GM18909 (cell line): ENCODE results near the gene ZBTB45.
A peak's percentile ranks its signal among the peaks of the same experiment; 100 is the strongest.

Experiments
- ATAC-seq: cut with Tn5 transposase; IDR thresholded peaks from one replicate; pipeline ENCODE4 v1.9.1; 2021; ENCODE audit warnings: mild to moderate bottlenecking; ENCODE audit not compliant: unreplicated experiment, poor library complexity

ZBTB45 gene

DNA sequence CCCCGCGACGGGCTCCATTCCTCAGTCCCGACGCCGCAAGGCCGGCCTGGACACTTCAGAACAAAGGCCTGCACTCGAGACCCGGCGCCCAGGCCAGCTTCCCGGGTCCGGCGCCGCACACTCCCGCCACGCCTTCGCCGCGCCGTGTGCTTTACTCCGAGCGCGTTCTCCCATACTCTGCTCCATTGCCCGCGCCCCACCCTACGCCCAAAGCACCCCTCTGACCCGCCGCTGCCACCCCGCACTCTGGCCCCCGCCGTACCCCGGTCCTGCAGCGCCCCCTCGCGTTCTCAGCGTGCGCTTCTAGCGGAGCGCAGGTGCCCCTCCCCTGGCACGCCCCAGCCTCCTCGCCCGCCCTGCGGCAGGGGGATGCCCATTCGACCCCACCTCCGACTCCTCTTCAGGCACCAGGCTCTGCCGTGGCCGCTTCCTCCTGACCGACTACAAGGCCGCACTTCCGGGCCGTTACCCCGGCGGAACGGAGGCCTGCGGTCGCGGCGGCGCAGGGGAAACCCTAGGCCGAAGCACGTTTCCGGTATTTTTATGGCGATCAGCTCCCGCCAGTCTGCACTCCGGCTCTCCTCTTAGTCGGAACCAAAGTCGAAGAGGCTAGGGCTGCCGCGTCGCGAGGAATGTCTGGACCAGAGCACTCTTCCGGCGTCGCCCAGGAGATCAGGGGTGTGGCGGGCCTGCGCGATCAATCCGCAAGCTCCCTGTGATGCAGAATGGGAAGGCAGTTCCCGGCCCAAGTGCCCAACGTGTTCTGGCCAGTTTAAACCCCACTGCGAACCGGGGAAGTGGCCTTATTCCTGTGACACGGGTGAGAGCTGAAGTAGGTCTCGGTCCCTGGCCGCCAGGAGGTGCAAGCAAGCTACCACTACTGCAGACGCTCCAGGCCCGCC lies at the start of gene ZBTB45:
TSS of gene ZBTB45 (minus strand) at position 456 of the 902 bp plus-strand sequence. CDS start 2,137 bp downstream, outside the sequence.
- ATAC-seq: peak; percentile 83

GRCh38 chr19:58568453-58569130 lies 49.0 kb upstream of the ZBTB45 start:
- no peak for ATAC-seq

DNA sequence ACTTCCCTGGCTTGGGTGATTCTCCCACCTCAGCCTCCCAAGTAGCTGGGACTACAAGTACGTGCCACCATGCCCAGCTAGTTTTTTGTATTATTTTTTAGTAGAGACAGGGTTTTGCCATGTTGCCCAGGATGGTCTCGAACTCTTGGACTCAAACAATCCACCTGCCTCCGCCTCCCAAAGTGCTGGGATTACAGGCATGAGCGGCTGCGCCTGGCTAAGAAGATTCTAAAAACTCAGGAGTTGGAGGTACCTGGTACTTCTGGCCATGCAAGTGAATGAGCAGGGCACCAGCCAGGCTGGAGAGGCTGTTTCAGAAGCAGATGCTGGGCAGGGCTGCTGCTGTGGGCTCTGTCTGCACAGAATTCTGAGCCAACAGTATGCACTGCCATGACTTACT lies 47.4 kb upstream of the ZBTB45 start:
- no peak for ATAC-seq

DNA sequence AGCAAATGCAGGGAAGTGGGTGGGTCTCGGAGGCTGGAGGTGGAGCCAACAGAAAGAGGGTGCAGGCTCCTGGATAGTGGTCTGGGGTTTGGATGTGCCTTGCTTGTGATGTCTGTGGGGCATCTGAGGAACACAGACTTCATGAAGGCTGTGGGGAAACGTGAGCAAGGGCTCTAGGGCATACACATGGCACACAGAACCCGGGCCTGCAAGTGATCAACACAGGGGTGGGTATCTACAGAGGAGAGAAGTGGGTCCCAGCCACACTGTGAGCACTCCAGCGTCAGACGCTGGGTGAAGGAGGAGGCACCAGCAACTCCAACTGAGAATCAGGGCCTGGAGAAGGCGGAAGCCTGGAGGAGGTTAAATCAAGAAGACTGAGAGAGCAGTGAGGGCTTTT lies 44.2 kb upstream of the ZBTB45 start:
- no peak for ATAC-seq

DNA sequence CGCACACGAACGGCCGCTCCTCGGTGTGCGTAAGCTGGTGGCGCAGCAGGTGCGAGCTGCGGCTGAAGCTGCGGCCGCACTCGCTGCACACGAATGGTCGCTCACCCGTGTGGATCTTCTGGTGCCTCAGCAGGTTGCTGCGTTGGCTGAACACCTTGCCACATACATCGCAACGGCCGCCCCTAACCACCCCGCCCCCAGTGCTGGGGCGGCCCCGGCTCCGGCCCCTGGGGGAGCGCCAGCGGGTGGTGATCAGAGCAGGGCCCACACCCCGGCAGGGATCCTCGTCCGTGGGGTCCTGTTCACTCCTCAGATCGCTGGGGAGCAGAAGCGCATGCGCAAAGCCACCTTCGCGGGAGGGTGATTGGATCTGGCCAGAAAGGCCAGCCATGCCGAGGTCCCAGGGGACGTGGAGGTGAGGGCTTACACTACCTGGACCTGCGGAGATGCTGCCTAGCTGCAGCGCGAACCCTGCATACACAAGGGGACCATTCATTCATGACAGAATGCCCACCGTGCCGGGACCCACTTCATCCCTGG lies 43.5 kb upstream of the ZBTB45 start:
- no peak for ATAC-seq

- ATAC-seq: no peak
Measured at GRCh38 chr19:58562122-58563033, 42.8 kb upstream of the ZBTB45 start.

DNA sequence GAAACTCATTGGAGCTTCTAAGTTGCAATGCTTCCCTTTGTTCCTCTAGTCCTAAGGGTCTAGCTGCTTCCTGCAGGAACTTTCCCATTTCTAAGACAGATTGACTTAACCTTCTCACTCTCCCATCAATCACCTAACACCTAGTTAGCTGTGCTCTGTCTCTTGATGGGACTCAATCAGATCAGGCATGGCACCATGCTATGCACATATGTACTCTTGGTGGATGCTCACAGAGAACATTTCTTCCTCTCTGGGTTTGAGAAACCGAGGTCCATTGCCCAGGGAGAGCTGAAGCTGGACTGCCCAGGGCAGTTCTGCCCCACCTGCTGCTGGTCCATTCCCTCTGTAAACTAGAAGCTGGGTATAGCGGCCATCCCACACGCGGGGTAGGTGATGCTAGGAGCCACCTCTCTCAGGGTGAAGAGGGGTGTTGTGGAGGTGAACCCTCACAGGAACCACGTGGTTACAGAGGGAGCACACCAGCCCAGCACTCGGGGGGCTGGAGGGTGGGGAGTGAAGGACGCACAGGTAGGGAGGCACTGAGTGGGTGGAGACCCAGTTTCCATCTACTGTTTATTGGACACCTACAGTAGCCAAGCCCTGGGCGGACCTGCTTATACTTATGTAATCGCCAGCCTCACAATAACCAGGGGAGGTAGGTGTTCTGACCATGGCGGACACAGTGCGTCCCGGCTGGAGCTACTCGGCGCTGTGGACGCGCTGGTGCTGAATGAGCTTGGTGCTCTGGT lies 41.9 kb upstream of the ZBTB45 start:
- no peak for ATAC-seq

DNA sequence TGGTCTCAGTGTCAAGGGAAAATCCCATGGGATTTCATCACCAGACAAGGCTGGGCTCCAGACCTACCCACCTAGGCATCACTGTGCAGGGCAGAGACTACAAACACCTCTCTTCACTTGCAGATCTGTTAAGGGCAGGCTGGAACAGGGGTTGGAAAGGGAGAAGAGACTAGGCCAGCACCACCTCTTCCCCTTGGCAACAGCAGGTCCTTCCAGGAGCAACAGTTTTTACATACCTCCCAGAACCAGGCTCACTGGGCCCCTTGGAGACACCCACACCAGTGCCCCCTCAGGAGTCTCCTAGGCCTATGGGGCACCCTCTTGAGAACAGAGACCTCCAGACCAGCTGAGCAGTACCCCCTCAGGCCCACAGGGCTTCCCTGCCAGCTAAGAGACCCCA lies 41.3 kb upstream of the ZBTB45 start:
- ATAC-seq: no peak

GRCh38 chr19:58560007-58560887 lies 40.6 kb upstream of the ZBTB45 start:
- ATAC-seq: no peak

DNA sequence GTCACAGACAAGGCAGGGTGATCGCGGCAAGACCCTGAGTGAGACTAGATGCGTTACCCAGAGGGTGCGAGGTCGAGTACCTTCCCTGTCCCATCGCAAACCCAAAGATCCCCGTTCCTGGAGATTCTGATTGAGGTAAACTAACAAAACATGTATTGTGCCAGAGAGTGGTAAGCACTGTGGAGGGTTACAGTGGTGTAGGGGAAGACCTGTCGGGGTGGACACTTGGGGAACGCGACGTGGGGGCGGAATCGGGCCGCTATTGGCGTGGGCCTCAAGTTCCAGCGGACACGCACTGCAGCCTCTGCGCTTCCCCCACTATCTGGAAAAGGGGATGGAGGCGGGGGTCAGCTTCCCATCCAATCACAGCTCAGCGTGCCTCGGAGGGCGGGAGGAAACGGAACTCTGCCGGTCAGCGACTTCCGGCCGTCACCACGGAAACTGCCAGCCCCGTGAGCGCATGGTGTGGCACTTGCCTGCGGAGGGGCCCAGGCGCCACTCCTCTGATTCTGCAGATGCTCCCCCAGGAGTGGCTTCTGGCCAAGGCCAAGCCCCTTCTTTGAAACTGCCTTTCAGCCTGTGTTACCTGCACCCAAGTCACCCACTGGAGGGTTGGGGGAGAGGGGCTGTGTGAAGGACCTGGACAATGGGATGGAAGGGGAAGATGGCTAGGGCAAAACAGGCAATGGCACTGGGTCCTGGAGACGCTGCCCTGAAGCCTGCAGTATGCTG lies 39.8 kb upstream of the ZBTB45 start:
- peak; percentile 28 for ATAC-seq

- peak; percentile 60 for ATAC-seq
Measured at GRCh38 chr19:58558623-58559274, 39.1 kb upstream of the ZBTB45 start.

DNA sequence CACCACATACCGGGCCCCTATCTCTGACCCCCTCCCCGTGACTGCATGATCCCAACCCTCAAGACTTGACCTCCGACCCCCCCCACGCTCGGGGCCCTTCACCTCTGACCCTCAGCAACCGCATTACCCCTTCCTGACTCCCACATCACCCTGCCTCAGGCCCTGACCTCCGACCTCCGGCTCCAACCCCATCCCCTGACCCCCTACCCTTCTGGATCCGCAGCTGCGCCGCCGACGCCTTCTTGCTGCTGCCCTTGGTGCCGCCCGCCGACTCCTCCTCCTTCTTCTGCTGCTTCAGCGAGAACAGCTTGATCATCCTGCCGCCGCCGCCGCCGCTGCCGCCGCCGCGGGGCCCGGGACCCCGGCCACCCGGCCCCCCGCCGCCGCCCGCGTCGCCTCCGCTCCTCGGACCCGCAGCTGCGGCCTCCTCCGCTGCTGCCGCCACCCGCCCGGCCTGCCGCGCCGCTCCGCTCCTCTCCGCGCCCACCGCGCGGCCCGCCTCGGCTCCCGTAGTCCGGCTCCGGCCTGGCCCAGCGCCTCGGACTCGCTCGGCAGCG lies 38.5 kb upstream of the ZBTB45 start, which contains the start of gene UBE2M:
TSS of gene UBE2M (minus strand) at position 546 of the 557 bp plus-strand sequence. CDS start at position 316, 230 bp downstream.
- ATAC-seq: peak; percentile 0

- ATAC-seq: no peak
Measured at GRCh38 chr19:58557221-58558065, 37.8 kb upstream of the ZBTB45 start.

DNA sequence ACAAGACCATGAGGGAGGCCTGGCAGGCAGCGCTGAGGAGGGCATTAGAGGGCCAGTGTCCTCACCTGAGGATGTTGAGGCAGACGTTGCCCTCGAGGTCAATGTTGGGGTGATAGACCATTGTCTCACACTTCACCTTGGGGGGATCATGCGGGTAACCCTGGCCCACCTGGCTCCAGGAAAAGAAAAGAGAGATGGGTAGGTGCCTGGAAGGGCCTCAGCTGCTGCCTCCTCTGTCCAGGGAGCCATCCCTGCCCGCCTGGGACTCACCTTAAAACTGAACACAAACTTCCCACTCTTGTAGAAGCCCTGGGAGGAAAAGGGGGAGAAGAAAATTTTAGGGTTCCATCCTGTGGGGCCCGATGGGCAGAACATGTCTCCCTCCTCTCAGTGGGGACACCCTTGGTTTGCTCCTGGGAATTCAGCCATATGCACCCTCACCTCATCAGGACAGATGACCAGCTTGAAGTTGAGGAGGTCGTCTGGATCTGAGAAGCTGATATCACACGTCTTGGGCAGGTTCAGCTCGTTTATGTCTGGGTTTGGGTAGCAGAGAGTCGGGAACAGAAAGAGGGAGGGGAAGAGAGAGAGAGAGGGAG lies 37.1 kb upstream of the ZBTB45 start:
- no peak for ATAC-seq

- ATAC-seq: no peak
Measured at GRCh38 chr19:58555920-58556621, 36.5 kb upstream of the ZBTB45 start.
